ENCODE data around the gene UPK3A.

GRCh38 chr22:45294030-45294429 lies 9.3 kb downstream of the UPK3A start:
- no peak for TF ChIP-seq CTCF (IDR thresholded peaks at IDR 0.05)
- TF ChIP-seq POLR2A (IDR thresholded peaks at IDR 0.05) = no peak

Measured in adrenal gland (tissue), 5 donors.